ENCODE data around the gene LRRC41. TPM values are rescaled to one million over a fixed set of nuclear protein-coding genes. Genes with fewer than 3 reads are reported as not detected.
"Not testable (repeated sequence)": the region's sequence is repeated elsewhere in the genome, so short reads cannot be mapped to it uniquely, and the experiment has no call there.

Gene LRRC41
- polyA plus RNA-seq, 1 donor from 2014 or later, result 47.7 TPM

DNA sequence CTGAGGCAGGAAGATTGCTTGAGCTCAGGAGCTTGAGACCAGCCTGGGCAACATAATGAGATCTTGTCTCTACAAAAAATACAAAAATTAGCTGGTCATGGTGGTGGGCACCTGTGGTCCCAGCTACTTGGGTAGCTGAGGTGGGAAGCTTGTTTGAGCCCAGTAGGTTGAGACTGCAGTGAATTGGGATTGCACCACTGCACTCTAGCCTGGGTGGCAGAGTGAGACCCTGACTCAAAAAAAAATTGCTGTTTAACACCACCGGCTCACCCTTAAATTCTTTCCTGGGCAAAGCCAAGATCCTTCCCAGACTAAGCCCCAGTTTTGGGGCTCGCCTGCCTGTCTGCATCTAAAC lies 30.6 kb upstream of the LRRC41 start:
- no peaks in the 10 kb centered on the region for H3K27me3 Mint-ChIP-seq
- peak overlapping the region; percentile 90 to 97 (median 96) for H3K27ac Mint-ChIP-seq
- H3K9me3 Mint-ChIP-seq, result no peaks in the 10 kb centered on the region
- H3K36me3 Mint-ChIP-seq, result peaks cover 3% of the 10 kb centered on the region
- peaks cover 35 to 39% (median 37%) of the 10 kb centered on the region in 3 donors for H3K4me1 Mint-ChIP-seq
- H3K4me3 Mint-ChIP-seq, result peak overlapping the region in 2 of 4 donors; percentile 8 to 81

DNA sequence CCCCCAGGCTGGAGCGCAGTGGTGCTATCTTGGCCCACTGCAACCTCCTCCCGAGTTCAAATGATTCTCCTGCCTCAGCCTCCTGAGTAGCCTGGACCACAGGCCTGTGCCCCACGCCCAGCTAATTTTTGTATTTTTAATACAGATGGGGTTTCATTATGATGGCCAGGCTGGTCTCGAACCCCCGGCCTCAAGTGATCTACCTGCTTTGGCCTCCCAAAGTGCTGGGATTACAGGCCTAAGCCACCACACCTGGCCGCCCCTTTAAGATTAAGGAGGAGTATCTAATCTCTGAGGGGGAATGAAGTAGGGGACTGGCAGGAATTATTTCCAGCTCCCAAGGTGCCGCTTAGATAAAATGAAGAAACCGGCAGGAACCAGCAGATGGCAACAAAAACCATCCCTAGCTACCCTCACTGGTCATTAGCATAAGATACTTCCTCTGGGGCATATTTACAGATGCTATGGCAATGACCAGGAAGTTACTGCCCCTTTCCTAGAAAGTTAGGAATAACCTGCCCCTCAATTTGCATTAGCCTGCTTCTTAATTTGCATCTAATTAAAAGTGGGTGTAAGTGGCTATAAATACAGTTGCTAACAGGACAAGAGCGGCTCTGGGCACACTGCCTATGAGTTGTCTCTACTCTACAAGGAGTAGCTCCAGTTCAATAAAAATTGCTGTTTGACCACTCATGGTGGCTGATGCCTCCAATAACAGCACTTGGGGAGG lies 30.0 kb upstream of the LRRC41 start:
- Mint-ChIP-seq H3K27me3 (no peaks in the 10 kb centered on the region), H3K9me3 (no peaks in the 10 kb centered on the region), H3K36me3 (peaks cover 3% of the 10 kb centered on the region), H3K4me1 (peaks cover 33 to 39% (median 37%) of the 10 kb centered on the region in 3 donors), H3K27ac (peak overlapping the region; percentile 90 to 97 (median 96)), H3K4me3 (peak overlapping the region in 3 of 4 donors; percentile 43 to 96 (median 81))

DNA sequence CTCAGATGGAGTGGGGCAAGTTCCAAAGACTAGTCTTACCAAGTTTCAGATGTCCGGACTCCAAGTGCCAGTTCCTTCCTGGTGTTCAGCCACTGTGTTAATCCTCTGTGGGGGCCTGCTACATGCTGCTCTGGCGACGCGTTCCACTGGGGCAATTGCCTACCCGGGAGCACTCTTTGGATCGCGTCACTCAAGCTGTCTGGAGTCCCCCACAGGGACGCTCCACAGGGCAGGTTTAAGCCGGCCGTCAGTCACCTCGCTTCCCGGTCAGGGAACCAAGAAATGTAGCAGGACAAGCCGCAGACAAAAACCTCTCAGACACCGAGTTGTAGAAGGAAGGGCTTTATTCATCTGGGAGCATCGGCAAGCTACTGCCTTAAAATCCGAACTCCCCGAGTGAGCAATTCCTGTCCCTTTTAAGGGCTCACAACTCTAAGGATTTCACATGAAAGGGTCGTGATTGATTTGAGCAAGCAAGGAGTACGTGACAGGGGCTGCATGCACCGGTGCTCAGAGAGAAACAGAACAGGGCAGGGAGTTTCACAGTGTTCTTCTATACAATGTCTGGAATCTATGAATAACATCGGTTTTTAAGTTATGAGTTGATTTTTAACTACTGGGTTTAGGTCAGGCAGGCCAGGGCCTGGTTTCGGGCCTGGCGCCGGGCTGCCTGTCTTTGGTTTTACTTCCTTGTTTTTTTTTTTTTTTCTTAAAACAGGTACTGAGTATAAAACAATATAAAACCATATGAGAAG lies 28.5 kb upstream of the LRRC41 start:
- H3K4me1 Mint-ChIP-seq, result peaks cover 40 to 44% (median 41%) of the 10 kb centered on the region in 3 donors
- not testable (repeated sequence) for H3K27me3 Mint-ChIP-seq, H3K9me3 Mint-ChIP-seq, H3K36me3 Mint-ChIP-seq
- peak overlapping the region; percentile 96 to 98 (median 97) for H3K27ac Mint-ChIP-seq
- peak overlapping the region; percentile 78 to 96 (median 80) for H3K4me3 Mint-ChIP-seq

DNA sequence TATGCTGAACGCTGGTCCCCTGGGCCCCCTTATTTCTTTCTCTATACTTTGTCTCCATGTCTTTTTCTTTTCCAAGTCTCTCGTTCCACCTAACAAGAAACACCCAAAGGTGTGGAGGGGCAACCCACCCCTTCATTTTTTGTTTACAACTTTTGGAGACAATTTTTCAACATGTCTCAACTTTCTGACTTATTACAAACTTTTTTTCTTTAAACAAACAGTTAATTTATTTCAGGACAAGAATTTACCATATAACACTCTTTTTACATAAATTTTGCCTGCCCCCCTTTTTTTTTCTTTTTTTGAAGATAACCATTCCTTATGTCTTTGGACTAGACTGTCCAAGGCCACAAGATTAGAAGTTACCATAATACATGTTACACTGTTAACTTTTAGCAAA lies 27.0 kb upstream of the LRRC41 start:
- H3K36me3 Mint-ChIP-seq, H3K9me3 Mint-ChIP-seq, H3K27me3 Mint-ChIP-seq: not testable (repeated sequence)
- Mint-ChIP-seq H3K4me3 (peak overlapping the region; percentile 50 to 85 (median 70)), H3K27ac (peak overlapping the region in 2 of 3 donors; percentile 97 to 98), H3K4me1 (peaks cover 49 to 54% (median 50%) of the 10 kb centered on the region in 3 donors)

DNA sequence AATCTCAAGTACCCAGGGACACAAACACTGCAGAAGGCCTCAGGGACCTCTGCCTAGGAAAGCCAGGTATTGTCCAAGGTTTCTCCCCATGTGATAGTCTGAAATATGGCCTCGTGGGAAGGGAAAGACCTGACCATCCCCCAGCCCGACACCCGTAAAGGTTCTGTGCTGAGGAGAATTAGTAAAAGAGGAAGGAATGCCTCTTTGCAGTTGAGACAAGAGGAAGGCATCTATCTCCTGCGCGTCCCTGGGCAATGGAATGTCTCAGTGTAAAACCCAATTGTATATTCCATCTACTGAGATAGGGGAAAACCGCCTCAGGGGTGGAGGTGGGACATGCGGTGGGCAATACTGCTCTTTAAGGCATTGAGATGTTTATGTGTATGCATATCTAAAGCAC lies 26.4 kb upstream of the LRRC41 start:
- Mint-ChIP-seq H3K27ac (peak overlapping the region; percentile 27 to 97 (median 63)), H3K4me3 (peak overlapping the region; percentile 50 to 85 (median 82)), H3K4me1 (peaks cover 53 to 57% (median 53%) of the 10 kb centered on the region in 3 donors)
- not testable (repeated sequence) for H3K36me3 Mint-ChIP-seq, H3K27me3 Mint-ChIP-seq, H3K9me3 Mint-ChIP-seq

GRCh38 chr1:46328182-46328581 lies 24.8 kb upstream of the LRRC41 start:
- not testable (repeated sequence) for H3K9me3 Mint-ChIP-seq

DNA sequence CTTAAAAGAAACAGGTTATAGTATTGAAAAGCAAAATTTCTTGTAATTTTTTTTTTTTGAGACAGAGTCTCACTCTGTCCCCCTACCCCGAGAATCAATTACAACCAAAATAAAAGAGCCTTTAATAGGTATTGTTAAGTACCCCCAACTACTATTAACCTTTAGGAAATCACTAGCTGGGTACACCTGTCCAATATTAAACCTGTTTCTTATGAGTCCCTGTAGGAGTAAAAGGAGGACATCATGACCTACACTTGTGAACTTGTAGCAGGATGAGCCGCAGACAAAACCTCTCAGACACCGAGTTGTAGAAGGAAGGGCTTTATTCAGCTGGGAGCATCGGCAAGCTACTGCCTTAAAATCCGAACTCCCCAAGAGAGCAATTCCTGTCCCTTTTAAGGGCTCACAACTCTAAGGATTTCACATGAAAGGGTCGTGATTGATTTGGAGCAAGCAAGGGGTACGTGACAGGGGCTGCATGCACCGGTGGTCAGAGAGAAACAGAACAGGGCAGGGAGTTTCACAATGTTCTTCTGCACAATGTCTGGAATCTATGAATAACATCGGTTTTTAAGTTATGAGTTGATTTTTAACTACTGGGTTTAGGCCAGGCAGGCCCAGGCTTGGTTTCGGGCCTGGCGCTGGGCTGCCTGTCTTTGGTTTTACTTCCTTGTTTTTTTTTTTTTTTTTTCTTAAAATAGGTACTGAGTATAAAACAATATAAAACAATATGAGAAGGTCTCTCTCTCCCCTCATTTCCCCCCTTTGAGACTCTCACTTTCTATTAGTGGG lies 22.1 kb upstream of the LRRC41 start:
- Mint-ChIP-seq H3K27ac (peak overlapping the region; percentile 93 to 99 (median 96)), H3K4me1 (peaks cover 21 to 34% (median 26%) of the 10 kb centered on the region in 3 donors), H3K4me3 (peak overlapping the region in 3 of 4 donors; percentile 51 to 82 (median 54))
- not testable (repeated sequence) for H3K36me3 Mint-ChIP-seq, H3K9me3 Mint-ChIP-seq, H3K27me3 Mint-ChIP-seq

More at GRCh38 chr1:46328182-46328581, 24.8 kb upstream of the LRRC41 start:
- H3K36me3 Mint-ChIP-seq, H3K27me3 Mint-ChIP-seq: not testable (repeated sequence)
- Mint-ChIP-seq H3K4me1 (peaks cover 42 to 51% (median 42%) of the 10 kb centered on the region in 3 donors), H3K27ac (peak overlapping the region in 2 of 3 donors; percentile 23 to 60), H3K4me3 (peak overlapping the region in 2 of 4 donors; percentile 52 to 76)

- peaks cover 14 to 23% (median 16%) of the 10 kb centered on the region in 3 donors for H3K4me1 Mint-ChIP-seq
- peak overlapping the region in 1 of 4 donors; percentile 0 for H3K4me3 Mint-ChIP-seq
- not testable (repeated sequence) for H3K9me3 Mint-ChIP-seq, H3K36me3 Mint-ChIP-seq, H3K27me3 Mint-ChIP-seq
- peak overlapping the region in 1 of 3 donors; percentile 23 for H3K27ac Mint-ChIP-seq
Observed at GRCh38 chr1:46322191-46322590, 18.8 kb upstream of the LRRC41 start.

GRCh38 chr1:46319960-46320914 lies 16.8 kb upstream of the LRRC41 start:
- H3K27me3 Mint-ChIP-seq, H3K4me3 Mint-ChIP-seq, H3K9me3 Mint-ChIP-seq, H3K36me3 Mint-ChIP-seq: not testable (repeated sequence)
- Mint-ChIP-seq H3K27ac (peak overlapping the region in 2 of 3 donors; percentile 19 to 68), H3K4me1 (peaks cover 2 to 11% (median 3%) of the 10 kb centered on the region in 3 donors)

DNA sequence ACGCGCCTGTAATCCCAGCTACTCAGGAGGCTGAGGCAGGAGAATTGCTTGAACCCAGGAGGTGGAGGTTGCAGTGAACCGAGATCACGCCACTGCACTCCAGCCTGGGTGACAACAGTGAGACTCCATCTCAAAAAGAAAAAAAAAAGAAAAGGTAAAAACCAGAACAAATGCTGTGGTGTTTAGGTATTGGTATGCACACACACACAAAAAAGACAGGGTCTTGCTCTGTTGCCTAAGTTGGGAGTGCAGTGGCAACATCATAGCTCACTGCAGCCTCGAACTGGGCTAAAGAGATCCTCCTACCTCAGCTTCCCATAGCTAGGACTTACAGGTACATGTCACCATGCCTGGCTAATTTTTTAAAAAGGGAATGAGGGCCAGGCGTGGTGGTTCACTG lies 15.9 kb upstream of the LRRC41 start:
- H3K27me3 Mint-ChIP-seq, H3K4me1 Mint-ChIP-seq, H3K4me3 Mint-ChIP-seq, H3K27ac Mint-ChIP-seq, H3K9me3 Mint-ChIP-seq, H3K36me3 Mint-ChIP-seq: not testable (repeated sequence)

DNA sequence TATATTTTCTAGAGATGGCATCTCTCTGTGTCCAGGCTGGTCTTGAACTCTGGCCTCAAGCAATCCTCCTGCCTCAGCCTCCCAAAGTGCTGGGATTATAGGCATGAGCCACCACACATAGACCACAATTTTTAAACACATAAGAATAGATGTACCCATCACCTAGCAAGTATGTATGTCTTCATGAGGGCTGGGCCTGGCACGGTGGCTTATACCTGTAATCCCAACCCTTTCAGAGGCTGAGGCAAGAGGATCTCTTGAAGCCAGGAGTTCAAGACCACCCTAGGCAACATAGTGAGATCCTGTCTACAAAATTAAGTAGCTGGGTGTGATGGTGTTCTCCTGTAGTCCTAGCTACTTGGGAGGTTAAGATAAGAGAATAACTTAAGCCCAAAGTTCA lies 13.9 kb upstream of the LRRC41 start:
- Mint-ChIP-seq H3K9me3 (no peaks in the 10 kb centered on the region), H3K27me3 (no peaks in the 10 kb centered on the region), H3K36me3 (peaks cover 4% of the 10 kb centered on the region), H3K4me3 (no peak overlapping the region), H3K4me1 (peaks cover 0 to 8% (median 2%) of the 10 kb centered on the region in 3 donors), H3K27ac (no peak overlapping the region)

DNA sequence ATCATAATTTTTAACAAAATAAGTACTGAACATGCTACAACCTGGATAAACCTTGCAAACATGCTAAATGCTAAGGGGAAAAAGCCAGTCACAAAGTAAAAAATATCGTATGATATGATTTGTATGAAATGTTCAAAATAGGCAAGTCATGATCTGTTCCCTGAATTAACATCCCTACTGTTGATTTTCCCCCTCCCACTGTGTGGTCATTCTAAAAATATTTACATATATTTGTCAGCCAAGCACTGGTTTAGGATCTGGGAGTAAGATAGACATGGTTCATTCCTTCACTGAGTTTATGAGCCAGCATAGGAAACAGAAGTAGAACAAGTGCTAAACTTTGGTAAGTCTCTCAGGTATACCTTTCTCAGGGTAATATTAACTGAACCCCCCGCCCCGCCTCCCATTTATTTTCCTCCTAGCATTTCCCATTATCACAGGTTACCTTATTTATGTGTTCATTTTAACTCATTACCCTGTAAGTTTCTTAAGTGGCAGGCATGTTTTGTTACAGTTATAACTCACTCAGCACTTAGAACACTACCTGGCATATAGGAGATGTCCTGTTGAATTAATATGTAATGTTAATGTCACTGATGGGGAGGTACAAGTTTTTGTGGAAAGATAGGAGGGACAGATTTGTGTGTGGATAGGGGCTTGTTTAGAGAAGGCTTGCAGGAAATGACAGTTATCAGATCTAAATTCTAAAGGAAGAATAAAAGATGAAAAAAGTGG lies 12.4 kb upstream of the LRRC41 start:
- Mint-ChIP-seq H3K9me3 (no peaks in the 10 kb centered on the region), H3K27me3 (no peaks in the 10 kb centered on the region), H3K36me3 (peaks cover 4% of the 10 kb centered on the region), H3K4me1 (peaks cover 0 to under 1% (median 0%) of the 10 kb centered on the region in 3 donors), H3K27ac (peak overlapping the region in 1 of 3 donors; percentile 15), H3K4me3 (no peak overlapping the region)

- Mint-ChIP-seq H3K9me3 (no peaks in the 10 kb centered on the region), H3K27ac (no peak overlapping the region), H3K36me3 (peaks cover 2% of the 10 kb centered on the region), H3K4me1 (peaks cover 9 to 20% (median 17%) of the 10 kb centered on the region in 3 donors), H3K4me3 (peak overlapping the region in 1 of 4 donors; percentile 17), H3K27me3 (no peaks in the 10 kb centered on the region)
Observed at GRCh38 chr1:46310321-46310720, 6.9 kb upstream of the LRRC41 start.

All from IgD-negative memory B cell (primary cell).